LoVo (cell line): Measurements from ENCODE around the gene PLPPR3.

Experiments used
- DNase-seq: peaks from one replicate; pipeline ENCODE4 v3.0.0-alpha.2; 2016; ENCODE audit warnings: low spot score

Gene PLPPR3

GRCh38 chr19:810077-810855 is 11.5 kb downstream of the PLPPR3 start:
- DNase-seq = no peak

- DNase-seq = no peak
Observed at GRCh38 chr19:808423-808775, 13.4 kb downstream of the PLPPR3 start.

- DNase-seq = no peak
Observed at GRCh38 chr19:807627-808422, 13.9 kb downstream of the PLPPR3 start.

- no peak for DNase-seq
Observed at GRCh38 chr19:806815-807421, 14.8 kb downstream of the PLPPR3 start.

GRCh38 chr19:805600-806550 is 15.9 kb downstream of the PLPPR3 start:
- DNase-seq = no peak

GRCh38 chr19:805166-805551 is 16.6 kb downstream of the PLPPR3 start:
- no peak for DNase-seq

GRCh38 chr19:804419-805165 is 17.2 kb downstream of the PLPPR3 start:
- no peak for DNase-seq

- DNase-seq = no peak
Observed at GRCh38 chr19:803686-804418, 17.9 kb downstream of the PLPPR3 start.

GRCh38 chr19:803099-803561 is 18.6 kb downstream of the PLPPR3 start:
- DNase-seq = no peak

- DNase-seq = no peak
Observed at GRCh38 chr19:802498-803098, 19.2 kb downstream of the PLPPR3 start.

GRCh38 chr19:801861-802497 is 19.8 kb downstream of the PLPPR3 start:
- no peak for DNase-seq

- DNase-seq = no peak
Observed at GRCh38 chr19:801030-801860, 20.5 kb downstream of the PLPPR3 start.

- no peak for DNase-seq
Observed at GRCh38 chr19:800360-801029, 21.3 kb downstream of the PLPPR3 start.

- DNase-seq = no peak
Observed at GRCh38 chr19:799076-799881, 22.5 kb downstream of the PLPPR3 start.

- peak; percentile 28 for DNase-seq
Observed at GRCh38 chr19:798415-799075, 23.2 kb downstream of the PLPPR3 start.
